Esophagus muscularis mucosa (tissue), 4 donors: ENCODE measurements around the gene DYNC1LI1. TPM values are rescaled to one million over a fixed set of nuclear protein-coding genes. Genes with fewer than 3 reads are reported as not detected.
A peak's percentile ranks its signal among the peaks of the same experiment; 100 is the strongest.

Experiments
- DNase-seq: peaks from one replicate; pipeline ENCODE4 v3.0.0-alpha.2; 2017; ENCODE audit errors: extremely low spot score
- H3K27ac ChIP-seq, 4 donors: fragments of 200-600 bp; sonication (generic); replicated peaks in 1 of 4; 1 replicate in 3 of 4; 2 replicates in 1 of 4; pipeline ENCODE4 v1.5.1; 2016 to 2019; ENCODE audit warnings: mild to moderate bottlenecking in 1 of 4
- H3K27me3 ChIP-seq, 4 donors: fragments of 200-600 bp; sonication (generic); one replicate each; pipeline versions ENCODE4 v1.5.1 to v1.6.0; 2016 to 2019
- H3K36me3 ChIP-seq, 4 donors: fragments of 200-600 bp; sonication (generic); one replicate each; pipeline ENCODE4 v1.5.1; 2016 to 2019
- H3K4me1 ChIP-seq, 4 donors: fragments of 200-600 bp; sonication (generic); one replicate each; pipeline ENCODE4 v1.5.1; 2016 to 2019
- H3K4me3 ChIP-seq, 4 donors: fragments of 200-600 bp; sonication (generic); 1 replicate in 2 of 4; 2 replicates in 2 of 4; pipeline ENCODE4 v1.5.1; 2016 to 2019; ENCODE audit warnings: mild to moderate bottlenecking in 4 of 4, moderate library complexity in 1 of 4
- H3K9me3 ChIP-seq, 4 donors: fragments of 200-600 bp; sonication (generic); 1 replicate in 3 of 4; 2 replicates in 1 of 4; pipeline ENCODE4 v1.5.1; 2016 to 2019
- EP300 ChIP-seq: sonication (generic); formaldehyde crosslinking; IDR thresholded peaks from one replicate; pipeline ENCODE4 v1.6.1; 2017; ENCODE audit warnings: antibody characterized with exemption
- POLR2A ChIP-seq: fragments of 450-650 bp; IDR thresholded peaks from one replicate; pipeline ENCODE4 v1.6.1; 2017; ENCODE audit warnings: antibody characterized with exemption, moderate library complexity, mild to moderate bottlenecking, low read depth
- POLR2AphosphoS5 ChIP-seq, 2 donors: sonication (generic); formaldehyde crosslinking; IDR thresholded peaks; one replicate each; pipeline ENCODE4 v1.6.1; 2017; ENCODE audit warnings: antibody characterized with exemption in 2 of 2
- WGBS: methylation state at CpG from one replicate; pipeline ENCODE4 v1.1.5; 2018; 5-methylcytosine and 5-hydroxymethylcytosine counted together
- intact Hi-C: fragments of 100-400 bp; cut with DNase I; formaldehyde crosslinking; loops from one replicate; pipeline ENCODE4 v1.15.1; 2023
- total RNA-seq, 4 donors: library from RNA; depleted of rRNA; stranded (reverse); fragments of >200 nt; gene quantifications; one replicate each; pipeline versions ENCODE4 v1.1.0 to v1.2.1, GENCODE V29; 2016
- TF ChIP-seq, protein P1 (sequence below), 3 experiments: fragments of 200-600 bp in 2 of 3; fragments of 450-650 bp in 1 of 3; sonication (generic) in 2 of 3; IDR thresholded peaks; one replicate each; pipeline ENCODE4 v1.5.1; 2017 to 2019; ENCODE audit warnings: antibody characterized with exemption in 3 of 3, mild to moderate bottlenecking in 2 of 3, moderate library complexity in 1 of 3

DYNC1LI1 gene
- total RNA-seq, 4 donors from 2014 or later, result 30.0 to 38.2 (median 32.5) TPM

DNA sequence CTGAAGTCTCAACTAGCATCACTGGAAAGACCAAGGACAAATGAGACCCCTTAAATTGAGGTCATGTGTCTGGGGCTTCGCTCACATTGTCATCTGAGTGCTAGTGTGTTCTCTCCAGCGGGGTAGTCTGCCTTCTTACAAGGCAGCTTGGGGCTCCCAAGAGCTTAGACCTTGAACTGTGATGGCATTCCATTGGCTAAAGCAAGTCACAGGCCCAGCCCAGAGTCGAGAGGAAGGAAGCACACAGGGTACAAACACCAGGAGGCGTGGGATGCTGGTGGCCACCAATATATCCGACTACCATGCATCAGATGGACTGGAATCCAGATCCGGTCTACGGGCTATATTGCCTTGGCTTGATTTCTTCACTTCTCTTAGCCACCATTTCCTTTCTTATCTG is 31.5 kb upstream of the DYNC1LI1 start:
- H3K27me3 ChIP-seq, result no peaks in the 10 kb centered on the region
- WGBS, result 90% methylated on average over 6 of the region's 7 CpGs
- TF ChIP-seq POLR2AphosphoS5 (IDR thresholded peaks at IDR 0.05), result no peak
- TF ChIP-seq EP300, result no peak
- no peak for TF ChIP-seq POLR2A
- TF ChIP-seq, protein P1, sequence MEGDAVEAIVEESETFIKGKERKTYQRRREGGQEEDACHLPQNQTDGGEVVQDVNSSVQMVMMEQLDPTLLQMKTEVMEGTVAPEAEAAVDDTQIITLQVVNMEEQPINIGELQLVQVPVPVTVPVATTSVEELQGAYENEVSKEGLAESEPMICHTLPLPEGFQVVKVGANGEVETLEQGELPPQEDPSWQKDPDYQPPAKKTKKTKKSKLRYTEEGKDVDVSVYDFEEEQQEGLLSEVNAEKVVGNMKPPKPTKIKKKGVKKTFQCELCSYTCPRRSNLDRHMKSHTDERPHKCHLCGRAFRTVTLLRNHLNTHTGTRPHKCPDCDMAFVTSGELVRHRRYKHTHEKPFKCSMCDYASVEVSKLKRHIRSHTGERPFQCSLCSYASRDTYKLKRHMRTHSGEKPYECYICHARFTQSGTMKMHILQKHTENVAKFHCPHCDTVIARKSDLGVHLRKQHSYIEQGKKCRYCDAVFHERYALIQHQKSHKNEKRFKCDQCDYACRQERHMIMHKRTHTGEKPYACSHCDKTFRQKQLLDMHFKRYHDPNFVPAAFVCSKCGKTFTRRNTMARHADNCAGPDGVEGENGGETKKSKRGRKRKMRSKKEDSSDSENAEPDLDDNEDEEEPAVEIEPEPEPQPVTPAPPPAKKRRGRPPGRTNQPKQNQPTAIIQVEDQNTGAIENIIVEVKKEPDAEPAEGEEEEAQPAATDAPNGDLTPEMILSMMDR (IDR thresholded peaks at IDR 0.05), result no peak
- intact Hi-C loops, result no loop called here
- DNase-seq, result peak; percentile 78
- no peak overlapping the region for H3K27ac ChIP-seq
- no peak overlapping the region for H3K4me3 ChIP-seq
- H3K9me3 ChIP-seq, result no peaks in the 10 kb centered on the region
- no peaks in the 10 kb centered on the region for H3K36me3 ChIP-seq
- no peaks in the 10 kb centered on the region for H3K4me1 ChIP-seq

DNA sequence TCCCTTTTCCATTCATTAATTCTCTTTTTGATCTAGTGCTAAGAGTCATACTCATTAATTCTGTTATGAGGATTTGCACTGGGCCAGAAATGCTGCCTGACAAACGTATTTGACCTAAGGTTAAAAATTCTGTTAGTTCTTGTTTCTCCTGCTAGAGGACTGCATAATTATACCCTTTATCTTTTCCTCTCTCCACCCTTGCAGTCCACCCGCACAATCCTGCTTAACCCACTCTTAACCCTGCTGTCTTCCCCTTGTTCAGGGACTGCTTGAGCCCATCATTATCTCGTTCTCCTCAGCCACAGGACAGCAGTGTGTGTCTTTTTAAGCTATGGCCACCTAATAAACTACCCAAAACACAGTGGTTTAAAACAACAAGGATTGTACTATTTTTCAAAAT is 31.1 kb upstream of the DYNC1LI1 start:
- WGBS, result 68% methylated on average over 3 of the region's 3 CpGs
- no peaks in the 10 kb centered on the region for H3K9me3 ChIP-seq
- TF ChIP-seq, protein P1 (IDR thresholded peaks at IDR 0.05), result no peak
- TF ChIP-seq POLR2AphosphoS5 (IDR thresholded peaks at IDR 0.05) (no peak), EP300 (no peak), POLR2A (no peak)
- H3K4me1 ChIP-seq, result no peaks in the 10 kb centered on the region
- intact Hi-C loops, result no loop called here
- DNase-seq, result no peak
- no peaks in the 10 kb centered on the region for H3K27me3 ChIP-seq
- H3K4me3 ChIP-seq, result no peak overlapping the region
- H3K27ac ChIP-seq, result no peak overlapping the region
- H3K36me3 ChIP-seq, result no peaks in the 10 kb centered on the region

DNA sequence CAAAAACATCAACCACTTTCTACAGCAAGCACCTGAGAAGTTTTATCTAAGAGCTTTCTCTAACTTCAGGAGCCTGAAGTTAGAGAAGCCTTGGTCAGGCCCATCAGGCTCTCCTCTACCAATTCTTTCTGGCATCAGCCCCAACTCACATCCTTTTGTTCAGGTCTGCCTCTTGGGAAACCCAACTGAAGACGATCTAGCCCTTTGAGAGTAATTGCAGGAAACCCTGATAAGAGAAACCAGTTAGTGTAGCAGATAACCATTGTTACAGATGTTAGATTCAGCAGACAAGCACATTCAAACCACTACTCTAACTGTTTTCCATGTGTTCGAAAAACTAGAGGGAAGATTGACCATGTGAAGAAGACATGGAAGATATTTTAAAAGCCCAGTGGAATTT is 27.0 kb upstream of the DYNC1LI1 start:
- intact Hi-C loops, result no loop called here
- H3K27ac ChIP-seq, result no peak overlapping the region

DNA sequence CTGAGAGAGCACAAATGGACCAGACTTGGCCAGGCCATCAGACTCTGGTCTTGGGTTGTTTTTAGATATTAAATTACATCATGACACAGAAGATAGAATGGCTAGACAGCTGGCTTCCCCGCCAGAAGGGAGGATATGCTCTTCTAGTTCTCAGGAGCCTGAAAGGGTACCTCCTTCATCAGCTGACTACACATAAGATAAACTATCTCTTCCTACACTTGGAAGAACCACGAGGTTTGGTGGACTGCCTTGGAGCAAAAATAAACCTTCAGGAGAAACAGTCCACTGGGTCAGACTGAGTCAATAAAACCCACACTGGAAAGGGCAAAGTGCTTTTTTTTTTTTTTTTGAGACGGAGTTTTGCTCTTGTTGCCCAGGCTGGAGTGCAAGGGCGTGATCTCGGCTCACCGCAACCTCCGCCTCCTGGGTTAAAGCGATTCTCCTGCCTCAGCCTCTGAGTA is 26.3 kb upstream of the DYNC1LI1 start:
- Histone ChIP-seq H3K9me3 (no peaks in the 10 kb centered on the region), H3K4me1 (peaks cover 0 to 11% (median 4%) of the 10 kb centered on the region in 4 donors), H3K4me3 (no peak overlapping the region), H3K27ac (no peak overlapping the region), H3K27me3 (no peaks in the 10 kb centered on the region), H3K36me3 (no peaks in the 10 kb centered on the region)
- intact Hi-C loops, result no loop called here
- TF ChIP-seq POLR2AphosphoS5 (IDR thresholded peaks at IDR 0.05) (no peak), EP300 (no peak), POLR2A (no peak)
- TF ChIP-seq, protein P1 (IDR thresholded peaks at IDR 0.05), result no peak
- DNase-seq, result peak; percentile 66
- 62% methylated on average over 8 of the region's 8 CpGs for WGBS

More for the DNA sequence above, 27.0 kb upstream of the DYNC1LI1 start:
- H3K36me3 ChIP-seq, result no peaks in the 10 kb centered on the region
- WGBS, result 66% methylated on average over 2 of the region's 2 CpGs
- TF ChIP-seq POLR2AphosphoS5 (IDR thresholded peaks at IDR 0.05), result no peak
- TF ChIP-seq, protein P1 (IDR thresholded peaks at IDR 0.05), result no peak
- no peaks in the 10 kb centered on the region for H3K9me3 ChIP-seq
- no peak overlapping the region for H3K4me3 ChIP-seq
- H3K4me1 ChIP-seq, result peaks cover 0 to 11% (median 4%) of the 10 kb centered on the region in 4 donors
- DNase-seq, result peak; percentile 17
- no peaks in the 10 kb centered on the region for H3K27me3 ChIP-seq

DNA sequence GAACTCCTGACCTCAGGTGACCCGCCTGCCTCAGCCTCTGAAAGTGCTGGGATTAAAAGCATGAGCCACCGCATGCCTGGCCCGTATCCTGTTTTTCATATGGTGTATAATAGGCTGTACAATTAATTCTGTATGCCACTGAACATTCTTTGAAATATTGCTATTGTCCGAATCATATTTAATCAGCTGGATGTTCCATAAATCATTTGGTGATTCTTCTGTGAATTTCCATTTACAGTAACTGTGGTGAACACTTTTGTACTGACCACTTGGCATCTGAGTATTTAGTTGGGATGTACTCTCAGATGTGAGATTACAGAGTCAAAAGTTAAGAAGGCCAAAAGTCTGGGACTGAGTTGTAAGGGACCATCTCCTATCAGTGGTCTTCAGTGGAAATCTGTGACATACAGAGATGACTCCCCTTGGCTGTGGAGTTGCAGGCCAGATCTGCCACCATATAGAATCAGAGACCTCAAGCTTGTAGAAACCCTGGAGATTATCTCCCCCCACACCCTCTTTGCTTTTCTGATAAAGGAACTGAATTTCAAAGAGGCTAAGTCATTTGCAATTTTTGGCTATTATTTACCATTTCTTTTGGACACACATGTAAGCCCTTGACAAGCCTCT is 25.7 kb upstream of the DYNC1LI1 start:
- Histone ChIP-seq H3K36me3 (no peaks in the 10 kb centered on the region), H3K4me3 (no peak overlapping the region), H3K27ac (no peak overlapping the region), H3K9me3 (no peaks in the 10 kb centered on the region), H3K4me1 (peaks cover 0 to 11% (median 4%) of the 10 kb centered on the region in 4 donors), H3K27me3 (no peaks in the 10 kb centered on the region)
- DNase-seq, result peak; percentile 64
- 82% methylated on average over 4 of the region's 4 CpGs for WGBS
- intact Hi-C loops, result no loop called here
- TF ChIP-seq POLR2A (no peak), EP300 (no peak), POLR2AphosphoS5 (IDR thresholded peaks at IDR 0.05) (no peak)
- TF ChIP-seq, protein P1 (IDR thresholded peaks at IDR 0.05), result no peak
